Activated CD4-positive, alpha-beta T cell treated with anti-CD3 and anti-CD28 coated beads, Interleukin-2, amount 50 U/mL, for 24 hours (primary cell): ENCODE data around the gene DNAL1.

Experiments used
- DNase-seq, 2 donors: peaks; one replicate each; pipeline ENCODE4 v3.0.0-alpha.2; 2020; ENCODE audit warnings: low read depth in 1 of 2, low spot score in 1 of 2

The DNAL1 gene

DNA sequence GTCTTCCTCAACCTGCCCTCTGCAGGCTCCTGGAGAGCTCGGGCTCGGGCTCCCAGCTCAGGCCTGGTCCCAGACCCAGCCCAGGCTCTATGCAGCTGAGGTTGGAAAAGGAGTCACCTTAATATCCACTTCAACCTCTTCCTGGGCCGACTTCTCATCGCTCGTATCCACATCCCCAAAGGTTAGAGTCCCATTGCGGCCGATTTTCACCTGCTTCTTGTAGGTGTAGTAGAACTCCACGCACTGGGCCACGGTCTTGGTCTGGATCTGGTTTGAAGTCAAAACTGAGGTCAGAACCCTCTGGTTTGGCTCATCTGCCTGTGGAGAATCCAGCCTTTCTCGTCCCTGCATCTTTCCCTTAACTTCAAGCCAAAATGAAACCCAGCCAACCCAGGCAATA is 77.8 kb downstream of the DNAL1 start:
- DNase-seq: no peak

GRCh38 chr14:73723406-73723796 is 78.6 kb downstream of the DNAL1 start:
- no peak for DNase-seq

GRCh38 chr14:73723797-73724661 is 79.2 kb downstream of the DNAL1 start:
- no peak for DNase-seq

- no peak for DNase-seq
Observed at GRCh38 chr14:73724696-73725095, 79.9 kb downstream of the DNAL1 start.

DNA sequence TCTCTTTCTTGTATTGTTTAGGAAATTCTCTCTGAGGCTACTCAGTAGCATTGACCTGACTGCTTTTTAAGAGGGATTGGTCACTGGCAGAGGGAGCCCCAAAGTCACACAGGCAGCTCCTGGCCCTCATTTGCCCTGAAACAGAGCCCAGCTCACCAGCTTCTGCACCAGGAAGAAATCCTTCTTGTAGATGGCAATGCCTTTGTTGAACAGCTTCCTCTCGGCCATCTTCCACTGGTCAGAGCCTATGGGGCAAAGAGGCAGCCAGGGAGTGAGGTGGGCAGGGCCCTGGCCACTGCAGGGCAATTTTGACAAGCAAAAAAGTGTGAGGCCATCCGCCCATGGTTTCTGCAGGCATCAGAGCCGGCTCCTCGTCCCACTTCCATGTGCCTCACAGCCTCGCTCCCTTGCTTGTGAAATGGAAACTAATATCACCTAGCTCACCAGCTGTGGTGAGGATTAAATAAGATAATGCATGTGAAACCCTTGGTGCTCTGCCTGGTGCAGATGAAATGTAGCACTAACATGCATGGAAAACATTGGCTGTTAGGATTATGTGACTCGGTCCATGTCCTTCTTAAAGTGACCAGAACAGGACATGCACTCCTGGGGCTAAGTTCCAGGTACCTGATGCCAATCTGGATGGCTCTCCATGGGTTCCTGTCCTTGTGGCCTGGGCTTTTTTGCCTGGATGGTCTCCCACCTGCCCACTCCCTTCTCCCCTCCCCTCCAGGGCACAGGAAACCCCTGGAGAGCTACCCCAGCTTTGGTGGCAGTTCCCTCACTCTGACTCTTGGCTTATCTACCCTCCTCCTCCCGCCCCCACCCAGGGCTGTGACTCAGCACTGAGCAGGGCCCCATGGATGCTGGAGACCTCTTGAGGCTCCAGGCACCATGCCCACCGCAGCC is 80.6 kb downstream of the DNAL1 start:
- no peak for DNase-seq

- DNase-seq: no peak
Observed at GRCh38 chr14:73726025-73726961, 81.5 kb downstream of the DNAL1 start.

DNA sequence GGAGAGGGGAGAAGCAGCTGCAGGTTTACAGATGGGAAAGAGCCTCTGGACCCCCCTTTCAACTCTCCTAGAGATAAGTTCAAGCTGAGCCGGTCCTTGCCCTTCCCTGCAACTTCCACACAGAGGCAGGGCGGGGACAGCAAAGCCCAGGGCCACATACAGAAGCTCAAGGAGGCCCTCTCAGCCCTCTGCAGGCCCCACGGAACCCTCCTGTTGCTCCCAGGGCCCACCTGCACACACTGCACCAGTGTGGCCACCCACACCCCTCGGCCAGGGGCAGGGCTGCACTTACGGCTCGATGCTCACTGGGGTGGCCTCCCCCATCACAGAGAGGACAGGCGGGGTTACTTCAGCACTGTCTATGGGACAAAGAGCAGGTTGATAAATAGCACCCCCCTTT is 82.4 kb downstream of the DNAL1 start:
- DNase-seq: no peak

DNA sequence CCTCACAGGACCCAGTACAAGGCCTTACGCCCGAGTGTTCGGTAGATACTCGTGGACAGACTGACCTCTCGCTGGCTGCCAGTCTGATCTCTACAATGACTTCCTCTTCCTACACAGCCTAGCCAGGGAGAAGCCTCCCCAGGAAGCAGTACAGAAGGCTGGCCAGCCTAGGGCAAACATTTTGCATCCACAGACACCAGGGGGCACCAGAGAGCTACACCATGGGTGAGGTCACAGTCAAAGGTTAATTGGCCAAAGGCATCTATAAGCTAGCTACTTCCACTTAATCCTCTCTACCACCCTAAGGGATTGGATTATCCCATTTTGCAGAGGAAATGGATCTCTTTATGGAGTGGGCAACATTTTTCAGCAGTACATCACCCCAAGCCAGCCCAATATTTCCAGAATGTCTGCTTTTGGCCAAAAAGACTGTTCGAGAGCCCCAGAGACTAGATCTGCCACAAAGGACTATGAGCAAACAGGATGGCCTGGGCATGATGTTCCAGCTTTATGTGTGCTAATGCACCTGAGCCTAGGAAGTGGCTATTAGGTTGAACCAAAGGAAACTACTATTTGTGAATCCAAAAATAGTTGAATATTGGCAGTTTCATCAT is 84.0 kb downstream of the DNAL1 start:
- peak; percentile 87 for DNase-seq

- DNase-seq: no peak
Observed at GRCh38 chr14:73729556-73730265, 84.9 kb downstream of the DNAL1 start.

DNA sequence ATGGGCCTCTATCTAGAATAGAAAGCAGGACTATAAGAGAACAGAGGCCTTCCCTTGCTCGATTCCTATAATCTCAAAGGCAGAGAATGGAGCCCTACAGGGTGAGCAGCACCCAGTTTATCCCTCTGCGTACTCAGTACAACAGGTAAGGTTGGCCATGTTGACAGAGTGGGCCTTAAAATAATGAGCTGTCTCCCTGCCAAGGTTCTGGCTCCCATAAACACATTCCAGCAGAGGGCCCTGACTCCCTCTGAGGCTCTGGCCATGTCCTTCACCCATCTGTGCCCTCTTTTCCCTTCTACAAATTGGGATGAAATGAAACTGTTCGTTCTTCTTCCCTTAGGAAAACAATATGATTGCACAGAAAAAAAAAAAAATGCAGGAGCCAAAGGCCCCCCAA is 86.3 kb downstream of the DNAL1 start:
- DNase-seq: no peak

GRCh38 chr14:73732006-73732405 is 87.2 kb downstream of the DNAL1 start:
- no peak for DNase-seq

GRCh38 chr14:73736842-73737241 is 92.1 kb downstream of the DNAL1 start:
- no peak for DNase-seq

DNA sequence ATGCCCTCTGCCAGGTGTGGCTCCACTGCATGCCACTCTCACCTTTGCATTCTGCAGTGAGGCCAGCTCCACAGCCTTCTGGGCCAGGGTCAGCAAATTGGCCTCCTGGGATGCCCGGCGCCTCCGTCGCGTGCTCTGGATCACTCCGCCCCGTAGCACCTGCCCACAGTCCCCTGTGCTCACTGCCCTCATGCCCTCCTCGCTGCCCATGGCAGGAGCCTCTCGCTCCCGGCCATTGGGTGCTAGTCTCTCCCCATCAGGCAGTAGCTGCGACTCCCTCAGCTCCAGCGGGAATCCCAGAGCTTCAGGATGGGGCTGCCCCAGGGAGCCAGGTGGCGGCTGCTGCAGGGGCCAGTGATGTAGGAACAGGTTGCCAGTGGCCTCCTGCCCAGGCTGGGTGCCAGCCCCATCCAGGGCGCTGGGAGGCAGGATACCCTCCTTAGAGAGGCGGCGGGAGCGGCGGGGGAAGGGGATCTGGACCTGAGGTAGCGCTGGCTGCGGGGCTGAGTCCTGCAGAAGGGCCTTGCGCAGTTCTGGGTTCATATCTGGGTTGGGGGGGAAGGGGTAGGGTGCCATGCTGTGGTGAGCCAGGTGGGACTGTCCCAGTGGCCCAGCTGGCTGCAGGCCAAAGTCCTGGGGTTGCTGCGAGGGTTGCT is 93.9 kb downstream of the DNAL1 start:
- no peak for DNase-seq

GRCh38 chr14:73739174-73739898 is 94.5 kb downstream of the DNAL1 start:
- no peak for DNase-seq

- no peak for DNase-seq
Observed at GRCh38 chr14:73739899-73740617, 95.3 kb downstream of the DNAL1 start.

- DNase-seq: no peak
Observed at GRCh38 chr14:73740618-73741326, 96.0 kb downstream of the DNAL1 start.

- peak in 1 of 2 donors; percentile 64 for DNase-seq
Observed at GRCh38 chr14:73741386-73741875, 96.6 kb downstream of the DNAL1 start.
